ENCODE data around the gene STXBP3. TPM values are rescaled to one million over a fixed set of nuclear protein-coding genes. Genes with fewer than 3 reads are reported as not detected.

Gene STXBP3
- total and polyA plus RNA-seq, 9 donors, result 26.5 to 53.5 (median 40.5) TPM

DNA sequence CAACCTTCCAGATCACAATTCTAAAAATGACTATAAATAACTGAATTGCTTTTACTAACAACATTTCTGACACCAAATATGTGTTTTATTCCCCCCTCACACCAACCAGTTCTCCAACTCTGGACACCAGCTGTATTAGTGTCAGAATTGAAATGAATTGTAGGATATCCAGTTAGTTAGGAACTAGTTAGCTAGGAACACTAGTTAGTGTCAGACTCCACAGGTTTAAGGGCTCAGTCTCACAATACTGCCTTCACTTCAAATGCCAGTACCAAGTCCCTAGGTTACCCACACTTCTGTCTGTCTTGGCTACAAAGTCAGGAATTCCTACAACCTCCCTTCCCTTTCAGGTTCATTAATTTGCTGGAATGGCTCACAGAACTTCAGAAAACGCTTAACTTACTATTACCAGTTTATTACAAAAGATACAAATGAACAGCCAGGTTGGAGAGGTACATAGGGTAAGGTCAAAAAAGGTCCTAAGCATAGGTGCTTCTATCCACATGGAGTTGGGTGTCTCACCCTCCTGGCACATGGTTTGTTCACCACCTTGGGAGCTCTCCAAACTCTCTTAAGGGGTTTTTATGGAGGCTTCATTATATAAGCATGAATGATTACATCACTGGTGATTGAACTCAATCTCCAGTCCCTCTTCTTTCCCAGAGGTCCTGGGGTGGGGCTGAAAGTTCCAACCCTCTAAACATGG, 4.2 kb downstream of the STXBP3 start:
- no peaks in the 10 kb centered on the region for H3K27me3 ChIP-seq
- H3K27ac ChIP-seq, result no peak overlapping the region
- WGBS, 3 donors, result 68 to 79% (median 79%) methylated on average over 1 of the region's 1 CpG
- intact Hi-C loops (cut with DNase I), result no loop called here
- no peaks in the 10 kb centered on the region for H3K36me3 ChIP-seq
- no peaks in the 10 kb centered on the region for H3K9me3 ChIP-seq
- DNase-seq, result no peak
- TF ChIP-seq EP300 (IDR thresholded peaks at IDR 0.05) (no peak), POLR2A (IDR thresholded peaks at IDR 0.05) (no peak)
- TF ChIP-seq, protein P1, sequence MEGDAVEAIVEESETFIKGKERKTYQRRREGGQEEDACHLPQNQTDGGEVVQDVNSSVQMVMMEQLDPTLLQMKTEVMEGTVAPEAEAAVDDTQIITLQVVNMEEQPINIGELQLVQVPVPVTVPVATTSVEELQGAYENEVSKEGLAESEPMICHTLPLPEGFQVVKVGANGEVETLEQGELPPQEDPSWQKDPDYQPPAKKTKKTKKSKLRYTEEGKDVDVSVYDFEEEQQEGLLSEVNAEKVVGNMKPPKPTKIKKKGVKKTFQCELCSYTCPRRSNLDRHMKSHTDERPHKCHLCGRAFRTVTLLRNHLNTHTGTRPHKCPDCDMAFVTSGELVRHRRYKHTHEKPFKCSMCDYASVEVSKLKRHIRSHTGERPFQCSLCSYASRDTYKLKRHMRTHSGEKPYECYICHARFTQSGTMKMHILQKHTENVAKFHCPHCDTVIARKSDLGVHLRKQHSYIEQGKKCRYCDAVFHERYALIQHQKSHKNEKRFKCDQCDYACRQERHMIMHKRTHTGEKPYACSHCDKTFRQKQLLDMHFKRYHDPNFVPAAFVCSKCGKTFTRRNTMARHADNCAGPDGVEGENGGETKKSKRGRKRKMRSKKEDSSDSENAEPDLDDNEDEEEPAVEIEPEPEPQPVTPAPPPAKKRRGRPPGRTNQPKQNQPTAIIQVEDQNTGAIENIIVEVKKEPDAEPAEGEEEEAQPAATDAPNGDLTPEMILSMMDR (IDR thresholded peaks at IDR 0.05), result no peak
- H3K4me1 ChIP-seq (ENCODE audit: insufficient read depth), result peaks cover 5% of the 10 kb centered on the region
- no peak overlapping the region for H3K4me3 ChIP-seq

DNA sequence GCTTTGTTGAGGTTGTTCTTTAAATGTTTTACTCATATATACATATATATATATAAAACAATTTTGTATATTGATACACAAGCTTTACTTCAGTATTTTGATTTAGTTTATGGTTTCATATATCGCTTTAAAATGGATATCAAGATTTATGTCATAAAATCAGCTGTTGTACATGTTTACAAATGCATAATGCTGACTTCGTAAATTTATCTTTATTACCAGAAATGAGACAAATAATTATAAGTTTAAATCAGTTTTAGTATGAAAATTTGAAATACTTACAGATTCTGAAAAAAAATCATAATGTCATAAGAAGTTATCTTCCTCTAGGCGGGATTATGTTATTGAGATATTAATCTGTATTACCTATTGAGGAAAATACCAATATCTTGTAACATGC, 6.9 kb downstream of the STXBP3 start:
- TF ChIP-seq, protein P1 (IDR thresholded peaks at IDR 0.05), result no peak
- TF ChIP-seq EP300 (IDR thresholded peaks at IDR 0.05) (no peak), POLR2A (IDR thresholded peaks at IDR 0.05) (no peak)
- no peak for DNase-seq
- 80 to 81% (median 80%) methylated on average over 3 of the region's 3 CpGs for WGBS, 3 donors
- no peaks in the 10 kb centered on the region for H3K36me3 ChIP-seq
- intact Hi-C loops (cut with DNase I), result no loop called here
- no peak overlapping the region for H3K27ac ChIP-seq
- no peaks in the 10 kb centered on the region for H3K9me3 ChIP-seq
- H3K27me3 ChIP-seq, result no peaks in the 10 kb centered on the region
- H3K4me1 ChIP-seq (ENCODE audit: insufficient read depth), result peaks cover 2% of the 10 kb centered on the region
- no peak overlapping the region for H3K4me3 ChIP-seq

DNA sequence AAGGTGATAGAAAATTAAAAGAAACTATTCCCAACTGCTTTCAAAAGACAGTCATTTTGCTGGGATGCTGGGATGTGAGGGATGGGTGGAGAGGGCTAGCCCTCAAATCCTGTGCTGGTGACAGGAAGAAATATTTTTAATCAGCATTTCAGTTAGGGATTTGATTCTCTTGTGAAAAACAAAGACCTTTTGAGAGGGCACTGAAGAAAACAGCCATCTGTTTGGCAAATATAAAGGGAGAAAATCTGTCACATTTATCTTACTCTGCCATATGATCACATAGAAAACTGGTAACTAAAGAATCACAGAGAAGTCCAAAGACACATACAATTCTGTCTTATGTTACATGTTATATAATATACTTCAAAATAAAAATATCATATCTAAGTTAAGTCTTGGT, 12.3 kb downstream of the STXBP3 start:
- DNase-seq, result no peak
- H3K36me3 ChIP-seq, result no peaks in the 10 kb centered on the region
- no peaks in the 10 kb centered on the region for H3K9me3 ChIP-seq
- no peaks in the 10 kb centered on the region for H3K4me1 ChIP-seq (ENCODE audit: insufficient read depth)
- H3K27ac ChIP-seq, result no peak overlapping the region
- intact Hi-C loops (cut with DNase I), result no loop called here
- TF ChIP-seq, protein P1 (IDR thresholded peaks at IDR 0.05), result no peak
- TF ChIP-seq POLR2A (IDR thresholded peaks at IDR 0.05) (no peak), EP300 (IDR thresholded peaks at IDR 0.05) (no peak)
- H3K27me3 ChIP-seq, result no peaks in the 10 kb centered on the region
- H3K4me3 ChIP-seq, result no peak overlapping the region

DNA sequence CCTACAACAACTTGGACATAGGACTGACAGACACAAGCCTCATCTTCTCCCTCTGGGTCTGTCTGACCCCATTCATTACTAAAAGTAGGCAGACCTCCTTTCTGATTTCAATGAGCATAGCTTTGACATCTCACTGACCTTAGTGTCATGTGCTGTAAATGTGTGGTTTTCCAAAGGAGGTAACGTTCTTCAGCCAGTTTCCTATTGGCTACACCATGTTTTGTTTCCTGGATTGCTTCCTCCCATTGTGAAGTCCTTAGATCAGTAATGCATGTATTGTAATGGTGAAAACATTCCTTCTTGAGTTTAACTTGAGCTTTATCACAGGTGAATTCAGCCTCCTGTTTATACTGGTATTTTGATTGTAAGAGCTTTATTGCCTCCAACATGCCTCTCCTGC, 20.6 kb downstream of the STXBP3 start:
- H3K4me1 ChIP-seq (ENCODE audit: insufficient read depth), result no peaks in the 10 kb centered on the region
- H3K27me3 ChIP-seq, result no peaks in the 10 kb centered on the region
- H3K27ac ChIP-seq, result no peak overlapping the region
- DNase-seq, result no peak
- intact Hi-C loops (cut with DNase I), result no loop called here
- 65 to 80% (median 75%) methylated on average over 1 of the region's 1 CpG for WGBS, 3 donors
- H3K4me3 ChIP-seq, result no peak overlapping the region
- H3K9me3 ChIP-seq, result no peaks in the 10 kb centered on the region
- no peaks in the 10 kb centered on the region for H3K36me3 ChIP-seq
- TF ChIP-seq, protein P1 (IDR thresholded peaks at IDR 0.05), result no peak
- TF ChIP-seq POLR2A (IDR thresholded peaks at IDR 0.05), result no peak
- no peak for TF ChIP-seq EP300 (IDR thresholded peaks at IDR 0.05)
